ENCODE data around the gene MGAM2. TPM values are rescaled to one million over a fixed set of nuclear protein-coding genes. Genes with fewer than 3 reads are reported as not detected.

Gene MGAM2
- total RNA-seq, 1 donor = not detected

- no peak overlapping the region for H3K4me3 ChIP-seq (ENCODE audit: low read depth, low read length)
- no peak for TF ChIP-seq CTCF (IDR thresholded peaks at IDR 0.05; ENCODE audit: insufficient read depth, low read length)
- DNase-seq (ENCODE audit: low read depth) = peak; percentile 5
Measured at GRCh38 chr7:142168746-142169145, 57.2 kb downstream of the MGAM2 start.

- no peak for TF ChIP-seq CTCF (IDR thresholded peaks at IDR 0.05; ENCODE audit: insufficient read depth, low read length)
- no peak overlapping the region for H3K4me3 ChIP-seq (ENCODE audit: low read depth, low read length)
- DNase-seq (ENCODE audit: low read depth) = no peak
Measured at GRCh38 chr7:142172932-142173331, 61.4 kb downstream of the MGAM2 start.

GRCh38 chr7:142174441-142174840 is 62.9 kb downstream of the MGAM2 start:
- TF ChIP-seq CTCF (IDR thresholded peaks at IDR 0.05; ENCODE audit: insufficient read depth, low read length) = no peak
- DNase-seq (ENCODE audit: low read depth) = no peak

GRCh38 chr7:142175594-142175993 is 64.1 kb downstream of the MGAM2 start:
- TF ChIP-seq CTCF (IDR thresholded peaks at IDR 0.05; ENCODE audit: insufficient read depth, low read length) = no peak
- H3K4me3 ChIP-seq (ENCODE audit: low read depth, low read length) = no peak overlapping the region
- DNase-seq (ENCODE audit: low read depth) = no peak

More at GRCh38 chr7:142174441-142174840, 62.9 kb downstream of the MGAM2 start:
- H3K4me3 ChIP-seq (ENCODE audit: low read depth, low read length) = no peak overlapping the region

GRCh38 chr7:142176901-142177300 is 65.4 kb downstream of the MGAM2 start:
- no peak overlapping the region for H3K4me3 ChIP-seq (ENCODE audit: low read depth, low read length)
- DNase-seq (ENCODE audit: low read depth) = no peak
- TF ChIP-seq CTCF (IDR thresholded peaks at IDR 0.05; ENCODE audit: insufficient read depth, low read length) = no peak

GRCh38 chr7:142177869-142178268 is 66.4 kb downstream of the MGAM2 start:
- no peak for TF ChIP-seq CTCF (IDR thresholded peaks at IDR 0.05; ENCODE audit: insufficient read depth, low read length)
- DNase-seq (ENCODE audit: low read depth) = no peak
- no peak overlapping the region for H3K4me3 ChIP-seq (ENCODE audit: low read depth, low read length)

GRCh38 chr7:142180426-142180825 is 68.9 kb downstream of the MGAM2 start:
- no peak for DNase-seq (ENCODE audit: low read depth)
- H3K4me3 ChIP-seq (ENCODE audit: low read depth, low read length) = no peak overlapping the region
- no peak for TF ChIP-seq CTCF (IDR thresholded peaks at IDR 0.05; ENCODE audit: insufficient read depth, low read length)

Measured in fibroblast of the aortic adventitia (primary cell).